Measurements from ENCODE around the gene EXOSC6.
A peak's percentile ranks its signal among the peaks of the same experiment; 100 is the strongest.
"Not testable (repeated sequence)": the region's sequence is repeated elsewhere in the genome, so short reads cannot be mapped to it uniquely, and the experiment has no call there.

The EXOSC6 gene

GRCh38 chr16:70251629-70252354 is at the start of gene EXOSC6:
Gene EXOSC6 (minus strand): TSS chr16:70251940. CDS start chr16:70251900, 40 bp downstream.
- DNase-seq, result peak; percentile 91

GRCh38 chr16:70301121-70301520 is 49.4 kb upstream of the EXOSC6 start:
- DNase-seq, result no peak

GRCh38 chr16:70298988-70299938 is 47.5 kb upstream of the EXOSC6 start, which contains the start of gene DDX19B:
Gene DDX19B (plus strand): TSS chr16:70299186. CDS start chr16:70299298, 112 bp downstream.
- peak; percentile 54 for DNase-seq

- DNase-seq, result no peak
Observed at GRCh38 chr16:70295634-70296033, 43.9 kb upstream of the EXOSC6 start.

GRCh38 chr16:70294385-70295025 is 42.8 kb upstream of the EXOSC6 start:
- no peak for DNase-seq

DNA sequence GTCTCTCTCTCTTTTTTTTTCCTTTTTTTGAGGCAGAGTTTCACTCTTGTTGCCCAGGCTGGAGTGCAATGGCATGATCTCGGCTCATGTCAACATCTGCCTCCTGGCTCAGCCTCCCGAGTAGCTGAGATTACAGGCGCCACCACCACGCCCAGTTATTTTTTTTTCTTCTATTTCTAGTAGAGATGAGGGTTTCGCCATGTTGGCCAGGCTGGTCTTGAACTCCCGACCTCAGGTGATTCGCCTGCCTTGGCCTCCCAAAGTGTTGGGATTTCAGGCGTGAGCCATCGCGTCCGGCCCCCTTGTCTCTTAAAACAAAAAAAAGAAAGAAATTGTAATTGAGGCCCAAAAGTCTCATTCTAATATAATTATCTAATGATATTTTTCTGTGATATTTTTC is 40.4 kb upstream of the EXOSC6 start:
- not testable (repeated sequence) for DNase-seq

GRCh38 chr16:70290949-70291519 is 39.3 kb upstream of the EXOSC6 start:
- DNase-seq, result no peak

- DNase-seq, result peak; percentile 99
Observed at GRCh38 chr16:70289229-70290094, 37.7 kb upstream of the EXOSC6 start, which contains the start of gene AARS1. Gene AARS1 (minus strand): TSS chr16:70289506. CDS start chr16:70282763, 6,743 bp downstream.

DNA sequence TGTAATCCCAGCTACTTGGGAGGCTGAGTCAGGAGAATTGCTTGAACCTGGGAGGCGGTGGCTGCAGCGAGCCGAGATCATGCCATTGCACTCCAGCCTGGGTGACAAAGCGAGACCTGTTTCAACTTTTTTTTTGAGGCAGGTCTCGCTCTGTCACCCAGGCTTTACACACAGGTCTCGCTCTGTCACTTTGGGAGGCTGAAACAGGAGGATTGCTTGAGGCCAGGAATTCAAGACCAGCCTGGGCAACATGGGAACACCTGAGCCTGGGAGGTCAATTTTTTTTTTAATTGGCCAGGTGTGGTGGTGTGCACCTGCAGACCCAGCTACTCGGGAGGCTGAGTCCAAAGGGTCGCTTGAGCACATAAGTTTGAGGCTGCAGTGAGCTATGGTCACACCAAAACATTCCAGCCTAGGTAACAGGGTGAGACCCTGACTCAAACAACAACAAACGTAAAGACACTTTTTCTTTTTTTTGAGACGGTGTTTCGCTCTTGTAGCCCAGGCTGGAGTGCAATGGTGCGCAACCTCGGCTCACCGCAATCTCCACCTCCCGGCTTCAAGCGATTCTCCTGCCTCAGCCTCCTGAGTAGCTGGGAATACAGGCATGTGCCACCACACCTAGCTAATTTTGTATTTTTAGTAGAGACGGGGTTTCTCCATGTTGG is 35.7 kb upstream of the EXOSC6 start:
- DNase-seq, result not testable (repeated sequence)

DNA sequence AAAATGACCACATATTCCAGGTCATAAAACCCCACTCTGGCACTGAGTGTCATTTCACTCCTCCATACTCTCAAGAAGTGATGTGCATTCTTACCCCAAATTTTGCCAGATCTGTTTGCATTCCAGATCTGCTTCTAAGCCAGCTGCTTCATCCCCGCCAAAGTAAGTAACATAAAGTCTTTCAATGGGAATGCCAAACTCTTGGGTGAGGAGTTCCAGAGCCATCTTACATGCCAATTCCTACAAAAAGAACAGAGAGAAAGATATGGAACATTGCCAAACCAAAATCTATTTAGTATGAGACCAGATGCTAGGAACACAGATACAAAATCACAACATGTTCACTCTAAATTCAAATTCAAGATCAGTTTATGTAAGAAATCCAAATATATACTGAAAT is 24.7 kb upstream of the EXOSC6 start:
- no peak for DNase-seq

DNA sequence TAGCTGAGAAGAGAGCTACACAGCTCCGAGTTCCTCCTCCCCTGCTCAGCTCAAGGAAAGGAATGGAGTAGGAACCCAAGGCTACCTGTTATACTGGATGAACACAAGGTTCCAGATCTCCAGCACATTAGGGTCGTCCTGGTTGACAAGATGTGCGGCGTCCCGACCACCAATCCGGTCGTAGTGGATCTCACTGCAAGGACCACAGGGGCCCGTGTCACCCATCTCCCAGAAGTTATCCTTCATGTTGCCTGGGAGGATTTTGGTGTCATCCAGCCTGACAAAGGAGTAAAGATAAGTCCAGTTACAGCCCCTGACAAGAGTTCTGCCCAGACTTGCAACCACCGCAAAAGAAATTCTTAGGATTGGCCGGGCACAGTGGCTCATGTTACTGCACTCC is 20.0 kb upstream of the EXOSC6 start:
- no peak for DNase-seq

DNA sequence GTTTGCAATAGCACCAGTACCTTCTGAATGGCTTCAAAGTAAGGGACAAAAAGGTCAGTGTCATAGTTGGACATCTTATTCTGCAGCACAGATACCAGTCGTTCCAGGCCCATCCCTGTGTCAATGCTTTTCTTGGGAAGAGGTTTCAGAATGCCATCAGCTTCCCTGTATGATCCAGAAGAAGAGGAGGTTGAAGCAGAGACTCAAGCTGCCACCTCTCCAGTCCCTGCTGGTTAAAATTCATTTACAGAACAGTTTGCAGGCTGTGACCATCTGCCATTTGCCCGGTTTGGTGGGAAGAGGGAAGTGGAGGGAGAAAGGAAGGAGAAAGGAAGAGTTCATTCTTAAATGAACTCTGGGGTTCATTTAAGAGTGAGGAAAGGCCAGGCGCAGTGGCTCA is 18.4 kb upstream of the EXOSC6 start:
- no peak for DNase-seq

DNA sequence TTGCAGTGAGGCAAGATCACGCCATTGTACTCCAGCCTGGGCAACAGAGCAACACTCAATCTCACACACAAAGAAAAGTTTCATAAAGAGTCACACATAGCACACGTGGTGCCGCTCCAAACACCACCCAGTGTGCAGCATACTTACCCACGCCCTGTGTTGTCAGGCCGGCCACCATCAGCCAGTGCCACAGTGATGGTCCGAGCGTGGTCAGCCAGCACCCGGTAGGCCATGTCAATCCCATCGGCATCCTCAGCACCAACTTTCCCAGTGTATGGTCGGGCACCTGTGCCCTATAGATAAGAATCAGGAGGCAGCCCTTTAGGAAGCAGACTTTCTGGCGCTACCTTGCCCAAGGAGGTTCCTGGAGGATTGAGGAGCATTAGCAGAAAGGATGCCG is 17.7 kb upstream of the EXOSC6 start:
- no peak for DNase-seq

GRCh38 chr16:70267922-70268321 is 16.2 kb upstream of the EXOSC6 start:
- DNase-seq, result not testable (repeated sequence)

GRCh38 chr16:70267516-70267915 is 15.8 kb upstream of the EXOSC6 start:
- DNase-seq, result peak; percentile 30

- not testable (repeated sequence) for DNase-seq
Observed at GRCh38 chr16:70259903-70260302, 8.2 kb upstream of the EXOSC6 start.

- DNase-seq, result no peak
Observed at GRCh38 chr16:70258946-70259345, 7.2 kb upstream of the EXOSC6 start.

DNA sequence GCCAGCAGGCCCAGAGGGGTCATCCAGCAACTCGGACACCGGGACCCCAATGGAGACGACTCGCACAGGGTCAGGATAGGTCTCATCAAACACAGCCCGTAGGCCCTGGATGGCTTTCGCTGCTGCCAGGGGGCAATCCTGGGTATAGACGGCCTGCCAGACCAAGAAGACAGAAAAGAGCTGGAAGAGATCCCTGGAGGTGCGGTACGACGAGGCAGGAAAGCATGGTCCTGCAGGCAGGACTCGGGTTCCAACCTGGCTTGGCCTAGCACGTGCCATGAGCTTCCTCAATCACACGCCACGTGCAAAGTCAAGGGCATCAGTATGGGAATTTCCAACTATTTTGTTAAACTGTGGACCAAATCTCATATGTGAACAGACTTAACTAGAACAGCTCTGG is 6.3 kb upstream of the EXOSC6 start:
- DNase-seq, result no peak

- no peak for DNase-seq
Observed at GRCh38 chr16:70257391-70257790, 5.7 kb upstream of the EXOSC6 start.

GRCh38 chr16:70255574-70255973 is 3.8 kb upstream of the EXOSC6 start:
- DNase-seq, result no peak

- no peak for DNase-seq
Observed at GRCh38 chr16:70254965-70255286, 3.2 kb upstream of the EXOSC6 start.
